IMR-90 (cell line): ENCODE results near the gene ZNRD2. TPM values are rescaled to one million over a fixed set of nuclear protein-coding genes. Genes with fewer than 3 reads are reported as not detected.

Experiments
- ATAC-seq: fragments of 200-7000 bp; cut with Tn5 transposase; 2 replicates; pipeline ENCODE4 v1.9.1; 2020; ENCODE audit warnings: low read depth, mild to moderate bottlenecking, moderate library complexity
- BruUV-seq: library from RNA; stranded (reverse); fragments of 400-500 nt; replicated peaks from 2 replicates; lab custom pipeline; 2021; lab: Mats Ljungman, UMichigan
- CTCF ChIA-PET: fragments of 300-600 bp; formaldehyde crosslinking; extraction: SDS; loops from one replicate; lab custom pipeline; 2021; ENCODE audit warnings: antibody characterized with exemption; lab: Yijun Ruan, JAX
- POLR2A ChIA-PET: fragments of 300-600 bp; sonication (Branson Sonifier 250); formaldehyde crosslinking; loops from one replicate; lab custom pipeline; 2022; ENCODE audit warnings: antibody characterized with exemption; ENCODE audit not compliant: unreplicated experiment; lab: Charles Lee
- DNase-seq: peaks from one replicate; pipeline ENCODE4 v3.0.0; 2013
- H2AFZ ChIP-seq: replicated peaks from 2 replicates; pipeline ENCODE3; 2013; ENCODE audit warnings: low read length, mild to moderate bottlenecking; ENCODE audit not compliant: poor library complexity
- H2AK5ac ChIP-seq: 2 replicates; pipeline ENCODE4 v1.6.1; 2013; ENCODE audit warnings: low read depth, low read length, inconsistent platforms
- H2AK9ac ChIP-seq: replicated peaks from 2 replicates; pipeline ENCODE3; 2013; ENCODE audit warnings: mild to moderate bottlenecking, low read depth, low read length, moderate library complexity; ENCODE audit not compliant: poor library complexity
- H2BK120ac ChIP-seq: 2 replicates; pipeline ENCODE4 v1.6.1; 2013; ENCODE audit warnings: low read depth, low read length, inconsistent platforms
- H2BK15ac ChIP-seq: 3 replicates; pipeline ENCODE4 v1.6.1; 2013; ENCODE audit warnings: low read depth, low read length, inconsistent platforms
- H2BK20ac ChIP-seq: 2 replicates; pipeline ENCODE4 v1.6.1; 2013; ENCODE audit warnings: low read depth, mild to moderate bottlenecking, inconsistent platforms, low read length, moderate library complexity
- H2BK5ac ChIP-seq: 2 replicates; pipeline ENCODE4 v1.6.1; 2013; ENCODE audit warnings: mild to moderate bottlenecking, low read depth, low read length, inconsistent platforms; ENCODE audit not compliant: poor library complexity, severe bottlenecking
- H3K14ac ChIP-seq: replicated peaks from 2 replicates; pipeline ENCODE4 v1.6.1; 2013; ENCODE audit warnings: low read depth, low read length, inconsistent platforms
- H3K18ac ChIP-seq: 2 replicates; pipeline ENCODE4 v1.6.1; 2013; ENCODE audit warnings: low read depth, low read length, control low read depth
- H3K23ac ChIP-seq: 2 replicates; pipeline ENCODE4 v1.6.1; 2013; ENCODE audit warnings: low read depth, low read length, inconsistent platforms
- H3K27ac ChIP-seq: 2 replicates; pipeline ENCODE4 v1.5.1; 2013; ENCODE audit warnings: mild to moderate bottlenecking, control low read depth, low read length; ENCODE audit not compliant: insufficient read depth
- H3K27me3 ChIP-seq: 2 replicates; pipeline ENCODE4 v1.6.1; 2013; ENCODE audit warnings: low read length; ENCODE audit not compliant: control insufficient read depth, insufficient read depth
- H3K36me3 ChIP-seq: 2 replicates; pipeline ENCODE4 v1.6.1; 2013; ENCODE audit warnings: low read length, mixed read lengths; ENCODE audit not compliant: control insufficient read depth, insufficient read depth
- H3K4ac ChIP-seq: 2 replicates; pipeline ENCODE4 v1.6.1; 2013; ENCODE audit warnings: low read depth, low read length, inconsistent platforms
- H3K4me1 ChIP-seq: 2 replicates; pipeline ENCODE4 v1.6.1; 2013; ENCODE audit warnings: low read length, mixed read lengths; ENCODE audit not compliant: control insufficient read depth, insufficient read depth
- H3K4me2 ChIP-seq: 2 replicates; pipeline ENCODE4 v1.6.1; 2013; ENCODE audit warnings: low read depth, mild to moderate bottlenecking, control low read depth, low read length, moderate library complexity
- H3K4me3 ChIP-seq: 2 replicates; pipeline ENCODE4 v1.5.1; 2013; ENCODE audit warnings: low read depth, mild to moderate bottlenecking, control low read depth, low read length, moderate library complexity; ENCODE audit not compliant: insufficient read depth
- H3K56ac ChIP-seq: 2 replicates; pipeline ENCODE4 v1.6.1; 2013; ENCODE audit warnings: low read length, inconsistent platforms; ENCODE audit not compliant: insufficient read depth; ENCODE audit errors: extremely low read depth
- H3K79me1 ChIP-seq, 2 experiments: 2 replicates each; pipeline ENCODE4 v1.6.1; 2013; ENCODE audit warnings: low read length in 2 of 2, inconsistent platforms in 1 of 2, low read depth in 1 of 2
- H3K9ac ChIP-seq: 2 replicates; pipeline ENCODE4 v1.6.1; 2013; ENCODE audit warnings: low read depth, low read length, control low read depth
- H3K9me1 ChIP-seq: 2 replicates; pipeline ENCODE4 v1.6.1; 2013; ENCODE audit warnings: low read length, inconsistent platforms; ENCODE audit not compliant: insufficient read depth
- H3K9me3 ChIP-seq: 2 replicates; pipeline ENCODE4 v1.6.1; 2013; ENCODE audit warnings: low read length; ENCODE audit not compliant: control insufficient read depth, insufficient read depth
- H4K20me1 ChIP-seq: 2 replicates; pipeline ENCODE4 v1.6.1; 2013; ENCODE audit warnings: low read length, inconsistent platforms; ENCODE audit not compliant: insufficient read depth
- H4K5ac ChIP-seq: 2 replicates; pipeline ENCODE4 v1.6.1; 2013; ENCODE audit warnings: mild to moderate bottlenecking, low read depth, low read length, control low read depth
- H4K8ac ChIP-seq, 2 experiments: 2 replicates each; pipeline ENCODE4 v1.6.1; 2013; ENCODE audit warnings: low read depth in 2 of 2, low read length in 2 of 2, control low read depth in 1 of 2, inconsistent platforms in 1 of 2
- H4K91ac ChIP-seq: 2 replicates; pipeline ENCODE4 v1.6.1; 2013; ENCODE audit warnings: low read depth, low read length, inconsistent platforms; ENCODE audit not compliant: insufficient read depth
- BHLHE40 ChIP-seq: fragments of 150-350 bp; IDR thresholded peaks from 2 replicates; pipeline ENCODE4 v1.6.1; 2016; ENCODE audit warnings: mild to moderate bottlenecking, low read depth, low read length
- CEBPB ChIP-seq: IDR thresholded peaks from 2 replicates; pipeline ENCODE4 v1.6.1; 2012; ENCODE audit warnings: low read depth, low read length, improper control_type of control experiment
- CHD1 ChIP-seq: IDR thresholded peaks from 2 replicates; pipeline ENCODE4 v1.6.1; 2012; ENCODE audit warnings: low read depth, low read length, improper control_type of control experiment
- FOS ChIP-seq: fragments of 150-350 bp; IDR thresholded peaks from 2 replicates; pipeline ENCODE4 v1.6.1; 2016; ENCODE audit warnings: low read depth, low read length
- MAZ ChIP-seq: IDR thresholded peaks from 2 replicates; pipeline ENCODE4 v1.6.1; 2012; ENCODE audit warnings: low read depth, mild to moderate bottlenecking, low read length, improper control_type of control experiment, moderate library complexity, borderline replicate concordance
- MXI1 ChIP-seq: IDR thresholded peaks from 2 replicates; pipeline ENCODE4 v1.6.1; 2012; ENCODE audit warnings: low read depth, mild to moderate bottlenecking, low read length, moderate library complexity, borderline replicate concordance
- NFE2L2 ChIP-seq: fragments of 150-350 bp; IDR thresholded peaks from 2 replicates; pipeline ENCODE4 v1.6.1; 2016; ENCODE audit warnings: low read depth, mild to moderate bottlenecking, low read length
- RCOR1 ChIP-seq: IDR thresholded peaks from 2 replicates; pipeline ENCODE4 v1.6.1; 2012; ENCODE audit warnings: mild to moderate bottlenecking, low read length, improper control_type of control experiment; ENCODE audit not compliant: insufficient replicate concordance
- RFX5 ChIP-seq: IDR thresholded peaks from 2 replicates; pipeline ENCODE4 v1.8.0; 2012; ENCODE audit warnings: low read depth, mild to moderate bottlenecking, low read length, moderate library complexity
- SMC3 ChIP-seq: fragments of 150-350 bp; IDR thresholded peaks from 2 replicates; pipeline ENCODE4 v1.6.1; 2016; ENCODE audit warnings: low read depth, mild to moderate bottlenecking, antibody characterized with exemption, low read length, moderate library complexity
- WGBS, 2 experiments: methylation state at CpG; one replicate each; pipeline versions ENCODE4 v1.1.5 to v1.1.7; 2013; ENCODE audit warnings: missing lambda C conversion rate in 2 of 2; ENCODE audit not compliant: insufficient read length in 1 of 2; ENCODE audit errors: extremely low coverage in 2 of 2; 5-methylcytosine and 5-hydroxymethylcytosine counted together
- dilution Hi-C: fragments of 300-500 bp; cut with HindIII; formaldehyde crosslinking; loops from one replicate; pipeline ENCODE4 v1.14.3; 2018; ENCODE audit warnings: low sequenced_read_pairs; ENCODE audit not compliant: unreplicated experiment
- in situ Hi-C: fragments of 300-500 bp; cut with MboI; formaldehyde crosslinking; loops from 3 replicates; pipeline ENCODE4 v1.14.3; 2019; ENCODE audit warnings: low sequenced_read_pairs, inconsistent platforms, mixed read lengths
- intact Hi-C: fragments of 100-400 bp; cut with micrococcal nuclease; formaldehyde crosslinking; loops from 2 replicates; pipeline ENCODE4 v1.10.0; 2022
- polyA plus RNA-seq, 3 experiments: library from polyadenylated mRNA; depleted of rRNA; stranded (reverse); fragments of >200 nt; gene quantifications; 2 replicates each; pipeline ENCODE4 v1.2.3, GENCODE V29; 2012; ENCODE audit warnings: low replicate concordance in 1 of 3
- total RNA-seq: library from RNA; depleted of rRNA; stranded (reverse); fragments of >200 nt; gene quantifications from 2 replicates; pipeline ENCODE4 v1.2.3, GENCODE V29; 2012
- TF ChIP-seq, protein P1 (sequence below): fragments of 150-350 bp; IDR thresholded peaks from 2 replicates; pipeline ENCODE4 v1.6.1; 2017; ENCODE audit warnings: mild to moderate bottlenecking, antibody characterized with exemption, low read length, low read depth

ZNRD2 gene
- total and polyA plus RNA-seq, 2 of the 4 experiments (the other 2 are of a cell fraction): 75.6 to 90.3 TPM

DNA sequence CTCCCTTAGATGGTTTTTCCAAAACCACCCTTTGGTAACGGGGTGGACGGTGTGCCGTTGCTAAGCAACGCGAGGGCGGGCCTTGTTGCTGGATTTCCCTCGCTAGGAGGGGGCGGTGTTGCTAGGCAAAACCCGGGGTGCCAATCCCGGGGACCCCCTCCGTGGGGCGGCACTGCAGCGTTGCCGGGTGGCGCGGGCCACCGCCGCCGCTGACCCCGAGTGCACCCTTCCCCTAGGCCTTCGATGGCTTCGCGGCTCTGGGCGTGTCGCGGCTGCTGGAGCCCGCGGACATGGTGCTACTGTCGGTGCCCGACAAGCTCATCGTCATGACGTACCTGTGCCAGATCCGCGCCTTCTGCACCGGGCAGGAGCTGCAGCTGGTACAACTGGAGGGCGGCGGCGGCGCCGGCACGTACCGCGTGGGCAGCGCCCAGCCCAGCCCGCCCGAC lies 14.5 kb downstream of the ZNRD2 start:
- Histone ChIP-seq H2BK120ac (no peak overlapping the region), H4K5ac (no peak overlapping the region), H2AK5ac (no peak overlapping the region), H3K4me3 (no peak overlapping the region), H2BK15ac (no peak overlapping the region), H3K27me3 (no peaks in the 10 kb centered on the region), H3K23ac (no peak overlapping the region), H3K9ac (no peak overlapping the region), H3K9me3 (no peaks in the 10 kb centered on the region), H4K8ac (no peak overlapping the region), H4K91ac (no peak overlapping the region), H3K27ac (no peak overlapping the region), H3K56ac (no peak overlapping the region), H3K79me1 (peaks cover 0 to 20% of the 10 kb centered on the region in 2 experiments; a peak in 1 of 4 replicates), H3K14ac (no peak overlapping the region), H3K4me1 (peaks cover 4% of the 10 kb centered on the region), H2AK9ac (no peak overlapping the region), H3K4me2 (no peak overlapping the region), H3K18ac (no peak overlapping the region), H3K36me3 (peaks cover 47% of the 10 kb centered on the region), H2BK5ac (no peak overlapping the region), H3K9me1 (no peaks in the 10 kb centered on the region), H3K4ac (no peak overlapping the region), H4K20me1 (0 out of 2 replicates have a peak, but pooled peaks cover 4% of the 10 kb centered on the region), H2AFZ (no peak overlapping the region), H2BK20ac (no peak overlapping the region)
- POLR2A ChIA-PET: no interaction called here
- ATAC-seq (no peak), DNase-seq (no peak)
- BruUV-seq: no TSS peak
- CTCF ChIA-PET: interaction anchor here (1.4 kb wide), 1 partner anchor 9 kb away, joined by 4 read pairs; no protein-coding TSS in a partner anchor
- WGBS, 2 experiments: 70% methylated on average over 39 of the region's 46 CpGs; no CpG with 5 or more reads in 1 of the 2 experiments
- dilution Hi-C loops (no loop called here), intact Hi-C loops (no loop called here), in situ Hi-C loops (no loop called here)
- TF ChIP-seq NFE2L2 (no peak), CEBPB (no peak), RFX5 (no peak), MXI1 (no peak), SMC3 (no peak), BHLHE40 (no peak), FOS (no peak), RCOR1 (no peak), MAZ (no peak), CHD1 (no peak)
- TF ChIP-seq, protein P1, sequence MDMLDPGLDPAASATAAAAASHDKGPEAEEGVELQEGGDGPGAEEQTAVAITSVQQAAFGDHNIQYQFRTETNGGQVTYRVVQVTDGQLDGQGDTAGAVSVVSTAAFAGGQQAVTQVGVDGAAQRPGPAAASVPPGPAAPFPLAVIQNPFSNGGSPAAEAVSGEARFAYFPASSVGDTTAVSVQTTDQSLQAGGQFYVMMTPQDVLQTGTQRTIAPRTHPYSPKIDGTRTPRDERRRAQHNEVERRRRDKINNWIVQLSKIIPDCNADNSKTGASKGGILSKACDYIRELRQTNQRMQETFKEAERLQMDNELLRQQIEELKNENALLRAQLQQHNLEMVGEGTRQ: no peak
